Measurements from ENCODE around the gene KDM4C.
"Not testable (repeated sequence)": the region's sequence is repeated elsewhere in the genome, so short reads cannot be mapped to it uniquely, and the experiment has no call there.

The KDM4C gene

GRCh38 chr9:6931913-6932312 lies 174.1 kb downstream of the KDM4C start:
- DNase-seq (ENCODE audit: low read depth in 2 of 2), result peak; percentile 14 to 47

GRCh38 chr9:6936103-6936502 lies 178.3 kb downstream of the KDM4C start:
- DNase-seq (ENCODE audit: low read depth in 2 of 2), result no peak

GRCh38 chr9:6937209-6937608 lies 179.4 kb downstream of the KDM4C start:
- no peak for DNase-seq (ENCODE audit: low read depth in 2 of 2)

GRCh38 chr9:6938447-6938846 lies 180.7 kb downstream of the KDM4C start:
- no peak for DNase-seq (ENCODE audit: low read depth in 2 of 2)

GRCh38 chr9:6938873-6939272 lies 181.1 kb downstream of the KDM4C start:
- DNase-seq (ENCODE audit: low read depth in 2 of 2), result no peak

- no peak for DNase-seq (ENCODE audit: low read depth in 2 of 2)
Observed at GRCh38 chr9:6941501-6941900, 183.7 kb downstream of the KDM4C start.

- no peak for DNase-seq (ENCODE audit: low read depth in 2 of 2)
Observed at GRCh38 chr9:6942406-6942805, 184.6 kb downstream of the KDM4C start.

- no peak for DNase-seq (ENCODE audit: low read depth in 2 of 2)
Observed at GRCh38 chr9:6943293-6943692, 185.5 kb downstream of the KDM4C start.

- no peak for DNase-seq (ENCODE audit: low read depth in 2 of 2)
Observed at GRCh38 chr9:6944093-6944551, 186.3 kb downstream of the KDM4C start.

- DNase-seq (ENCODE audit: low read depth in 2 of 2), result no peak
Observed at GRCh38 chr9:6944896-6945295, 187.1 kb downstream of the KDM4C start.

- no peak for DNase-seq (ENCODE audit: low read depth in 2 of 2)
Observed at GRCh38 chr9:6945816-6946215, 188.0 kb downstream of the KDM4C start.

- no peak for DNase-seq (ENCODE audit: low read depth in 2 of 2)
Observed at GRCh38 chr9:6946583-6947166, 188.9 kb downstream of the KDM4C start.

GRCh38 chr9:6948921-6949320 lies 191.1 kb downstream of the KDM4C start:
- DNase-seq (ENCODE audit: low read depth in 2 of 2), result not testable (repeated sequence)

- DNase-seq (ENCODE audit: low read depth in 2 of 2), result peak in 1 of 2 donors; percentile 4
Observed at GRCh38 chr9:6955251-6955921, 197.6 kb downstream of the KDM4C start.

GRCh38 chr9:6956879-6957278 lies 199.1 kb downstream of the KDM4C start:
- DNase-seq (ENCODE audit: low read depth in 2 of 2), result no peak

GRCh38 chr9:6959270-6960000 lies 201.7 kb downstream of the KDM4C start:
- no peak for DNase-seq (ENCODE audit: low read depth in 2 of 2)

GRCh38 chr9:6960777-6961176 lies 203.0 kb downstream of the KDM4C start:
- no peak for DNase-seq (ENCODE audit: low read depth in 2 of 2)

GRCh38 chr9:6961845-6962522 lies 204.2 kb downstream of the KDM4C start:
- no peak for DNase-seq (ENCODE audit: low read depth in 2 of 2)

GRCh38 chr9:6965566-6965965 lies 207.8 kb downstream of the KDM4C start:
- DNase-seq (ENCODE audit: low read depth in 2 of 2), result no peak

- no peak for DNase-seq (ENCODE audit: low read depth in 2 of 2)
Observed at GRCh38 chr9:6968271-6968670, 210.5 kb downstream of the KDM4C start.

- no peak for DNase-seq (ENCODE audit: low read depth in 2 of 2)
Observed at GRCh38 chr9:6969805-6970204, 212.0 kb downstream of the KDM4C start.

- no peak for DNase-seq (ENCODE audit: low read depth in 2 of 2)
Observed at GRCh38 chr9:6973089-6973488, 215.3 kb downstream of the KDM4C start.

Measured in stimulated activated CD4-positive, alpha-beta T cell treated with anti-CD3 and anti-CD28 coated beads, Interleukin-4, amount 100 ng/mL, for 48 hours (primary cell).